ENCODE results near the gene SPEM3. TPM values are rescaled to one million over a fixed set of nuclear protein-coding genes. Genes with fewer than 3 reads are reported as not detected.

The SPEM3 gene
- total and polyA plus RNA-seq, 4 donors: not detected

GRCh38 chr17:7406235-7406825, 22.3 kb upstream of the SPEM3 start:
- Histone ChIP-seq H3K36me3 (ENCODE audit: control insufficient read depth in 4 of 4, insufficient read depth in 4 of 4, low read length in 4 of 4) (peaks cover 0 to 4% (median 2%) of the 10 kb centered on the region in 4 donors), H3K27ac (ENCODE audit: low read depth in 1 of 2, low read length in 1 of 2) (no peak overlapping the region), H3K9ac (ENCODE audit: insufficient read depth in 1 of 2, low read length in 2 of 2) (no peak overlapping the region), H3K9me3 (ENCODE audit: control insufficient read depth in 4 of 4, insufficient read depth in 3 of 4, low read length in 3 of 4) (no peaks in the 10 kb centered on the region), H3K27me3 (ENCODE audit: control insufficient read depth in 3 of 3, insufficient read depth in 3 of 3, low read length in 2 of 3) (no peaks in the 10 kb centered on the region), H3K4me3 (no peak overlapping the region), H3K4me1 (ENCODE audit: control insufficient read depth in 5 of 5, insufficient read depth in 5 of 5, low read length in 5 of 5) (peaks cover 0 to 13% (median 7%) of the 10 kb centered on the region in 5 donors)
- ATAC-seq (ENCODE audit: insufficient read depth, low FRiP score): no peak
- peak in 1 of 3 donors; percentile 17 for DNase-seq
- WGBS, 2 donors: 65 to 73% methylated on average over 12 of the region's 12 CpGs
- no peak for TF ChIP-seq CTCF (IDR thresholded peaks at IDR 0.05; ENCODE audit: control extremely low read depth, extremely low read depth)

- Histone ChIP-seq H3K27ac (ENCODE audit: low read depth in 1 of 2, low read length in 1 of 2) (no peak overlapping the region), H3K4me3 (no peak overlapping the region), H3K4me1 (ENCODE audit: control insufficient read depth in 5 of 5, insufficient read depth in 5 of 5, low read length in 5 of 5) (peaks cover 0 to 13% (median 7%) of the 10 kb centered on the region in 5 donors), H3K9ac (ENCODE audit: insufficient read depth in 1 of 2, low read length in 2 of 2) (no peak overlapping the region), H3K27me3 (ENCODE audit: control insufficient read depth in 3 of 3, insufficient read depth in 3 of 3, low read length in 2 of 3) (no peaks in the 10 kb centered on the region), H3K36me3 (ENCODE audit: control insufficient read depth in 4 of 4, insufficient read depth in 4 of 4, low read length in 4 of 4) (peaks cover 0 to 4% (median 2%) of the 10 kb centered on the region in 4 donors), H3K9me3 (ENCODE audit: control insufficient read depth in 4 of 4, insufficient read depth in 3 of 4, low read length in 3 of 4) (no peaks in the 10 kb centered on the region)
- 87 to 91% methylated on average over 13 of the region's 13 CpGs for WGBS, 2 donors
- no peak for ATAC-seq (ENCODE audit: insufficient read depth, low FRiP score)
- TF ChIP-seq CTCF (IDR thresholded peaks at IDR 0.05; ENCODE audit: control extremely low read depth, extremely low read depth): no peak
- no peak for DNase-seq
Observed at GRCh38 chr17:7407082-7407481, 21.6 kb upstream of the SPEM3 start.

- Histone ChIP-seq H3K27me3 (ENCODE audit: control insufficient read depth in 3 of 3, insufficient read depth in 3 of 3, low read length in 2 of 3) (no peaks in the 10 kb centered on the region), H3K27ac (ENCODE audit: low read depth in 1 of 2, low read length in 1 of 2) (no peak within 1 kb of the TSS), H3K4me1 (ENCODE audit: control insufficient read depth in 5 of 5, insufficient read depth in 5 of 5, low read length in 5 of 5) (peaks cover 0 to 11% (median 6%) of the 10 kb centered on the region in 5 donors), H3K36me3 (ENCODE audit: control insufficient read depth in 4 of 4, insufficient read depth in 4 of 4, low read length in 4 of 4) (peaks cover 0 to 4% (median 2%) of the 10 kb centered on the region in 4 donors), H3K9ac (ENCODE audit: insufficient read depth in 1 of 2, low read length in 2 of 2) (no peak within 1 kb of the TSS), H3K4me3 (no peak within 1 kb of the TSS), H3K9me3 (ENCODE audit: control insufficient read depth in 4 of 4, insufficient read depth in 3 of 4, low read length in 3 of 4) (no peaks in the 10 kb centered on the region)
- DNase-seq: no peak
- no peak for TF ChIP-seq CTCF (IDR thresholded peaks at IDR 0.05; ENCODE audit: control extremely low read depth, extremely low read depth)
- WGBS, 2 donors: 43 to 60% methylated on average over 8 to 11 of the region's 12 CpGs
- no peak for ATAC-seq (ENCODE audit: insufficient read depth, low FRiP score)
Observed at GRCh38 chr17:7407485-7408251, 21.0 kb upstream of the SPEM3 start, which contains the start of gene NLGN2. TSS of gene NLGN2 (plus strand) at chr17:7407845. CDS start at chr17:7408256, 411 bp downstream.

All from lung (tissue), 12 donors.